IMR-90 (cell line): ENCODE results near the gene ARHGAP31. TPM values are rescaled to one million over a fixed set of nuclear protein-coding genes. Genes with fewer than 3 reads are reported as not detected.

Experiments used
- ATAC-seq: fragments of 200-7000 bp; cut with Tn5 transposase; 2 replicates; pipeline ENCODE4 v1.9.1; 2020; ENCODE audit warnings: low read depth, mild to moderate bottlenecking, moderate library complexity
- BruUV-seq: library from RNA; stranded (reverse); fragments of 400-500 nt; replicated peaks from 2 replicates; lab custom pipeline; 2021; lab: Mats Ljungman, UMichigan
- CTCF ChIA-PET: fragments of 300-600 bp; formaldehyde crosslinking; extraction: SDS; loops from one replicate; lab custom pipeline; 2021; ENCODE audit warnings: antibody characterized with exemption; lab: Yijun Ruan, JAX
- POLR2A ChIA-PET: fragments of 300-600 bp; sonication (Branson Sonifier 250); formaldehyde crosslinking; loops from one replicate; lab custom pipeline; 2022; ENCODE audit warnings: antibody characterized with exemption; ENCODE audit not compliant: unreplicated experiment; lab: Charles Lee
- DNase-seq: peaks from one replicate; pipeline ENCODE4 v3.0.0; 2013
- H2AFZ ChIP-seq: replicated peaks from 2 replicates; pipeline ENCODE3; 2013; ENCODE audit warnings: low read length, mild to moderate bottlenecking; ENCODE audit not compliant: poor library complexity
- H2AK5ac ChIP-seq: 2 replicates; pipeline ENCODE4 v1.6.1; 2013; ENCODE audit warnings: low read depth, low read length, inconsistent platforms
- H2AK9ac ChIP-seq: replicated peaks from 2 replicates; pipeline ENCODE3; 2013; ENCODE audit warnings: mild to moderate bottlenecking, low read depth, low read length, moderate library complexity; ENCODE audit not compliant: poor library complexity
- H2BK120ac ChIP-seq: 2 replicates; pipeline ENCODE4 v1.6.1; 2013; ENCODE audit warnings: low read depth, low read length, inconsistent platforms
- H2BK15ac ChIP-seq: 3 replicates; pipeline ENCODE4 v1.6.1; 2013; ENCODE audit warnings: low read depth, low read length, inconsistent platforms
- H2BK20ac ChIP-seq: 2 replicates; pipeline ENCODE4 v1.6.1; 2013; ENCODE audit warnings: low read depth, mild to moderate bottlenecking, inconsistent platforms, low read length, moderate library complexity
- H2BK5ac ChIP-seq: 2 replicates; pipeline ENCODE4 v1.6.1; 2013; ENCODE audit warnings: mild to moderate bottlenecking, low read depth, low read length, inconsistent platforms; ENCODE audit not compliant: poor library complexity, severe bottlenecking
- H3K14ac ChIP-seq: replicated peaks from 2 replicates; pipeline ENCODE4 v1.6.1; 2013; ENCODE audit warnings: low read depth, low read length, inconsistent platforms
- H3K18ac ChIP-seq: 2 replicates; pipeline ENCODE4 v1.6.1; 2013; ENCODE audit warnings: low read depth, low read length, control low read depth
- H3K23ac ChIP-seq: 2 replicates; pipeline ENCODE4 v1.6.1; 2013; ENCODE audit warnings: low read depth, low read length, inconsistent platforms
- H3K27ac ChIP-seq: 2 replicates; pipeline ENCODE4 v1.5.1; 2013; ENCODE audit warnings: mild to moderate bottlenecking, control low read depth, low read length; ENCODE audit not compliant: insufficient read depth
- H3K27me3 ChIP-seq: 2 replicates; pipeline ENCODE4 v1.6.1; 2013; ENCODE audit warnings: low read length; ENCODE audit not compliant: control insufficient read depth, insufficient read depth
- H3K36me3 ChIP-seq: 2 replicates; pipeline ENCODE4 v1.6.1; 2013; ENCODE audit warnings: low read length, mixed read lengths; ENCODE audit not compliant: control insufficient read depth, insufficient read depth
- H3K4ac ChIP-seq: 2 replicates; pipeline ENCODE4 v1.6.1; 2013; ENCODE audit warnings: low read depth, low read length, inconsistent platforms
- H3K4me1 ChIP-seq: 2 replicates; pipeline ENCODE4 v1.6.1; 2013; ENCODE audit warnings: low read length, mixed read lengths; ENCODE audit not compliant: control insufficient read depth, insufficient read depth
- H3K4me2 ChIP-seq: 2 replicates; pipeline ENCODE4 v1.6.1; 2013; ENCODE audit warnings: low read depth, mild to moderate bottlenecking, control low read depth, low read length, moderate library complexity
- H3K4me3 ChIP-seq: 2 replicates; pipeline ENCODE4 v1.5.1; 2013; ENCODE audit warnings: low read depth, mild to moderate bottlenecking, control low read depth, low read length, moderate library complexity; ENCODE audit not compliant: insufficient read depth
- H3K56ac ChIP-seq: 2 replicates; pipeline ENCODE4 v1.6.1; 2013; ENCODE audit warnings: low read length, inconsistent platforms; ENCODE audit not compliant: insufficient read depth; ENCODE audit errors: extremely low read depth
- H3K79me1 ChIP-seq, 2 experiments: 2 replicates each; pipeline ENCODE4 v1.6.1; 2013; ENCODE audit warnings: low read length in 2 of 2, inconsistent platforms in 1 of 2, low read depth in 1 of 2
- H3K9ac ChIP-seq: 2 replicates; pipeline ENCODE4 v1.6.1; 2013; ENCODE audit warnings: low read depth, low read length, control low read depth
- H3K9me1 ChIP-seq: 2 replicates; pipeline ENCODE4 v1.6.1; 2013; ENCODE audit warnings: low read length, inconsistent platforms; ENCODE audit not compliant: insufficient read depth
- H3K9me3 ChIP-seq: 2 replicates; pipeline ENCODE4 v1.6.1; 2013; ENCODE audit warnings: low read length; ENCODE audit not compliant: control insufficient read depth, insufficient read depth
- H4K20me1 ChIP-seq: 2 replicates; pipeline ENCODE4 v1.6.1; 2013; ENCODE audit warnings: low read length, inconsistent platforms; ENCODE audit not compliant: insufficient read depth
- H4K5ac ChIP-seq: 2 replicates; pipeline ENCODE4 v1.6.1; 2013; ENCODE audit warnings: mild to moderate bottlenecking, low read depth, low read length, control low read depth
- H4K8ac ChIP-seq, 2 experiments: 2 replicates each; pipeline ENCODE4 v1.6.1; 2013; ENCODE audit warnings: low read depth in 2 of 2, low read length in 2 of 2, control low read depth in 1 of 2, inconsistent platforms in 1 of 2
- H4K91ac ChIP-seq: 2 replicates; pipeline ENCODE4 v1.6.1; 2013; ENCODE audit warnings: low read depth, low read length, inconsistent platforms; ENCODE audit not compliant: insufficient read depth
- CEBPB ChIP-seq: IDR thresholded peaks from 2 replicates; pipeline ENCODE4 v1.6.1; 2012; ENCODE audit warnings: low read depth, low read length, improper control_type of control experiment
- MAFK ChIP-seq: IDR thresholded peaks from 2 replicates; pipeline ENCODE4 v1.6.1; 2012; ENCODE audit warnings: low read depth, low read length, improper control_type of control experiment
- POLR2A ChIP-seq: IDR thresholded peaks from 2 replicates; pipeline ENCODE4 v1.6.1; 2012; ENCODE audit warnings: mild to moderate bottlenecking, low read depth, low read length
- RAD21 ChIP-seq: IDR thresholded peaks from 2 replicates; pipeline ENCODE4 v1.6.1; 2012; ENCODE audit warnings: low read length, improper control_type of control experiment
- RCOR1 ChIP-seq: IDR thresholded peaks from 2 replicates; pipeline ENCODE4 v1.6.1; 2012; ENCODE audit warnings: mild to moderate bottlenecking, low read length, improper control_type of control experiment; ENCODE audit not compliant: insufficient replicate concordance
- SMC3 ChIP-seq: fragments of 150-350 bp; IDR thresholded peaks from 2 replicates; pipeline ENCODE4 v1.6.1; 2016; ENCODE audit warnings: low read depth, mild to moderate bottlenecking, antibody characterized with exemption, low read length, moderate library complexity
- WGBS, 2 experiments: methylation state at CpG; one replicate each; pipeline versions ENCODE4 v1.1.5 to v1.1.7; 2013; ENCODE audit warnings: missing lambda C conversion rate in 2 of 2; ENCODE audit not compliant: insufficient read length in 1 of 2; ENCODE audit errors: extremely low coverage in 2 of 2; 5-methylcytosine and 5-hydroxymethylcytosine counted together
- dilution Hi-C: fragments of 300-500 bp; cut with HindIII; formaldehyde crosslinking; loops from one replicate; pipeline ENCODE4 v1.14.3; 2018; ENCODE audit warnings: low sequenced_read_pairs; ENCODE audit not compliant: unreplicated experiment
- in situ Hi-C: fragments of 300-500 bp; cut with MboI; formaldehyde crosslinking; loops from 3 replicates; pipeline ENCODE4 v1.14.3; 2019; ENCODE audit warnings: low sequenced_read_pairs, inconsistent platforms, mixed read lengths
- intact Hi-C: fragments of 100-400 bp; cut with micrococcal nuclease; formaldehyde crosslinking; loops from 2 replicates; pipeline ENCODE4 v1.10.0; 2022
- polyA plus RNA-seq, 3 experiments: library from polyadenylated mRNA; depleted of rRNA; stranded (reverse); fragments of >200 nt; gene quantifications; 2 replicates each; pipeline ENCODE4 v1.2.3, GENCODE V29; 2012; ENCODE audit warnings: low replicate concordance in 1 of 3
- total RNA-seq: library from RNA; depleted of rRNA; stranded (reverse); fragments of >200 nt; gene quantifications from 2 replicates; pipeline ENCODE4 v1.2.3, GENCODE V29; 2012
- TF ChIP-seq, protein P1 (sequence below): conservative IDR thresholded peaks from 2 replicates; pipeline ENCODE4 v1.5.1; 2012; ENCODE audit warnings: mild to moderate bottlenecking, low read depth, low read length, improper control_type of control experiment

Gene ARHGAP31
- total and polyA plus RNA-seq, 2 of the 4 experiments (the other 2 are of a cell fraction), result 6.6 to 7.7 TPM

GRCh38 chr3:119367000-119367399, 72.8 kb downstream of the ARHGAP31 start:
- Histone ChIP-seq H3K36me3 (peaks cover 6% of the 10 kb centered on the region), H3K27ac (no peak overlapping the region), H3K4me2 (no peak overlapping the region), H2BK5ac (no peak overlapping the region), H2BK15ac (no peak overlapping the region), H4K20me1 (no peaks in the 10 kb centered on the region), H2BK120ac (no peak overlapping the region), H2AFZ (no peak overlapping the region), H3K9me3 (no peaks in the 10 kb centered on the region), H2AK5ac (no peak overlapping the region), H3K4me1 (peaks cover 2% of the 10 kb centered on the region; the same call in 1 of the 2 replicates), H4K8ac (no peak overlapping the region), H3K79me1 (peaks cover 2 to 16% of the 10 kb centered on the region in 2 experiments; a peak in 3 of 4 replicates), H3K14ac (no peak overlapping the region), H4K5ac (no peak overlapping the region), H4K91ac (no peak overlapping the region), H3K23ac (no peak overlapping the region), H2BK20ac (no peak overlapping the region), H3K4me3 (no peak overlapping the region), H3K9me1 (peaks cover 6% of the 10 kb centered on the region), H2AK9ac (no peak overlapping the region), H3K9ac (no peak overlapping the region), H3K56ac (no peak overlapping the region), H3K27me3 (no peaks in the 10 kb centered on the region), H3K18ac (no peak overlapping the region), H3K4ac (no peak overlapping the region)
- no CpG with 5 or more reads among the region's 2 CpGs for WGBS, 2 experiments
- DNase-seq (no peak), ATAC-seq (no peak)
- no TSS peak for BruUV-seq
- in situ Hi-C loops, result no loop called here
- TF ChIP-seq RCOR1 (no peak), RAD21 (no peak), MAFK (no peak), CEBPB (no peak), POLR2A (no peak), SMC3 (no peak)
- TF ChIP-seq, protein P1, sequence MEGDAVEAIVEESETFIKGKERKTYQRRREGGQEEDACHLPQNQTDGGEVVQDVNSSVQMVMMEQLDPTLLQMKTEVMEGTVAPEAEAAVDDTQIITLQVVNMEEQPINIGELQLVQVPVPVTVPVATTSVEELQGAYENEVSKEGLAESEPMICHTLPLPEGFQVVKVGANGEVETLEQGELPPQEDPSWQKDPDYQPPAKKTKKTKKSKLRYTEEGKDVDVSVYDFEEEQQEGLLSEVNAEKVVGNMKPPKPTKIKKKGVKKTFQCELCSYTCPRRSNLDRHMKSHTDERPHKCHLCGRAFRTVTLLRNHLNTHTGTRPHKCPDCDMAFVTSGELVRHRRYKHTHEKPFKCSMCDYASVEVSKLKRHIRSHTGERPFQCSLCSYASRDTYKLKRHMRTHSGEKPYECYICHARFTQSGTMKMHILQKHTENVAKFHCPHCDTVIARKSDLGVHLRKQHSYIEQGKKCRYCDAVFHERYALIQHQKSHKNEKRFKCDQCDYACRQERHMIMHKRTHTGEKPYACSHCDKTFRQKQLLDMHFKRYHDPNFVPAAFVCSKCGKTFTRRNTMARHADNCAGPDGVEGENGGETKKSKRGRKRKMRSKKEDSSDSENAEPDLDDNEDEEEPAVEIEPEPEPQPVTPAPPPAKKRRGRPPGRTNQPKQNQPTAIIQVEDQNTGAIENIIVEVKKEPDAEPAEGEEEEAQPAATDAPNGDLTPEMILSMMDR, result no peak
- ChIA-PET POLR2A (interaction anchor here (0.8 kb wide), 1 partner anchor 96 kb away, joined by 3 read pairs; the partner anchor contains the start of gene TMEM39A), CTCF (no interaction called here)
- intact Hi-C loops, result no loop called here
- dilution Hi-C loops, result no loop called here
